Measurements from ENCODE around the gene ITPK1.

ITPK1 gene

DNA sequence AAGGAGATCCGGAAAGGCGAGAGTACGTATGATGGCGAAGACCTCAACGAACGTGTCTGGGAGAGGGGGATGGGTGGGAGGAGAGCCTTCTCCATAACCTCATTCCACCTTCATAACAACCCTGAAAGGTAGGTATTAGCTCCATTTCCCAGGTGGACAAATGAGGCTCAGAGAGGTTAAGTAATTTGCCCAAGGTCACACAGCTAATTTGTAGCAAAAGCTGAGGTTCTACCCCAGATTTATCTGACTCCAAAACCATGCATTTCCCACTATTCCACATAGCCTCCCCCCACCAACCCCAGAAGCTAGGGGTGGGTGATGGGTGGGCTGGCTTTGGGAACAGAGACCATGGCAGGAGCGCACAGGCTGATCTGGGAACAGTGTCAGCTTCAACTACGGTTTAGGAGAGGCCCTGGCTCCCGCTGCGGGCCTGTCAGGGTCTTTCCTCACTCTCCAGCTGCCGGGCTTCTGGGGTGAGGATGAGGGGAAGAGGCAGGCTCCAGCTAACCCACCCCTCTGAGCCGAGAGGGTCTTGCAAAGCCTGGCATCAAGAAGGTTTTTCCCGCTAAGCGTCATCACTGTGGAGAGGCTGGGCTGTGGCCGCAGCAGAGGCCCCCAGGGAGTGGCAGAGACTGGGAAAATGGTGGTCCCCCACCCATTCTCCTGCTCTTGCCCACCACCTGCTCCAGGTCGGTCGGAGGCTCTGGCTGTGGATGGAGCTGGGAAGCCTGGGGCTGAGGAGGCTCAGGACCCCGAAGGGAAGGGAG lies 183.9 kb downstream of the ITPK1 start:
- TF ChIP-seq CTCF (conservative IDR thresholded peaks at IDR 0.05): no peak
- no peak for TF ChIP-seq ZFX (IDR thresholded peaks at IDR 0.05)
- H3K27ac ChIP-seq: no peak overlapping the region

- TF ChIP-seq CTCF (conservative IDR thresholded peaks at IDR 0.05) (no peak), ZFX (IDR thresholded peaks at IDR 0.05) (no peak)
- H3K27ac ChIP-seq: no peak overlapping the region
Observed at GRCh38 chr14:92930737-92931602, 184.8 kb downstream of the ITPK1 start.

GRCh38 chr14:92929689-92930608 lies 185.8 kb downstream of the ITPK1 start:
- H3K27ac ChIP-seq: no peak overlapping the region
- no peak for TF ChIP-seq CTCF (conservative IDR thresholded peaks at IDR 0.05)
- TF ChIP-seq ZFX (IDR thresholded peaks at IDR 0.05): no peak

DNA sequence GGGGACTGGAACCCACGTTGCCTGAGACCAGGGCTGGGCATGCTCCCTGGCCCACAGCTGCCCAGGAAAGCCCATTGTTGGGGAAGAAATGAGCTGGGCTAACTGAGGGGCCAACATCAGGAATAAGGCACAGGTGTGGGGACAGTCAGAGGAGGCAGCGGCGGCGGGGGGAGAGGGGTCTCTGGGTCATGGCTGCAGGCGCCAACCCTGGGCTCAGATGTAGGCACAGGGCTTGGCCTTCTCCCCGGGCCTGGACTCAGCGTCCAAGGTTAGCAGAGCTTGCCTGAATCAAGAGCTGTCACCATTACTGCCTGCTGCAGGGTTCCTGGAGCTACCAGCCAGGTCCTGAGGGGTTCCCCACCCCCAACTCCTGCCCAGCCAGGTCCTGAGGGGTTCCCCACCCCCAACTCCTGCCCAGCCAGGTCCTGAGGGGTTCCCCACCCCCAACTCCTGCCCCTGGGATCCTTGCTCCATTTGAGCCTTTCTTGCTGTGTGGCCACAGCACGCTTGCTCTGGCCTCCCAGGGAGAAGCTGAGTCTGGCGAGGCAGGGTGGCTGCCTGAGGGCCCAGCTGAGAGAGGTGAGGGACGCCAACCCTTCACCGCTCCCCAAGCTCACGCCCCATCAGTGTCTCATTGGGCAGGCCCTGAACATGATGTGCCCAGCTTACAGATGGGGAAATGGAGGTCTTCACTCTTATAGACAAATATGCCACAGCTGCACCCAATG lies 186.6 kb downstream of the ITPK1 start:
- TF ChIP-seq CTCF (conservative IDR thresholded peaks at IDR 0.05) (no peak), ZFX (IDR thresholded peaks at IDR 0.05) (no peak)
- no peak overlapping the region for H3K27ac ChIP-seq

DNA sequence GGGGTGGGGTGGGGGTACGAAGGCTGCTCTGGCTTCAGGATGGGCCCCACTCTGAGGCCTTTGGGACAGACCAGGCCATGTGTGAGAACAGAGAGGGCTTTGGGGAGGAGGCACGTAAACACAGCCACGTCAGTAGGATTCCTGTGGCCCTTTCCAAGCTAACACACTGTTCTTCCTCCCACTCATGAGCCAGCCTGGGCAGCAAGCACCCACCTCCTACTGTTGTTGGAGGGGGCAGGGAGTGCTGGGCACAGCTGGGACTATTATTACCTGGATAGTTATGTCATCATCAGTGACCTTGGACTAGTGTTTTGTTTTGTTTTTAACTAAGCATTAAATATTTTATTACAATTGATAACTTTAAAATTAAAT lies 187.5 kb downstream of the ITPK1 start:
- no peak for TF ChIP-seq ZFX (IDR thresholded peaks at IDR 0.05)
- no peak overlapping the region for H3K27ac ChIP-seq

DNA sequence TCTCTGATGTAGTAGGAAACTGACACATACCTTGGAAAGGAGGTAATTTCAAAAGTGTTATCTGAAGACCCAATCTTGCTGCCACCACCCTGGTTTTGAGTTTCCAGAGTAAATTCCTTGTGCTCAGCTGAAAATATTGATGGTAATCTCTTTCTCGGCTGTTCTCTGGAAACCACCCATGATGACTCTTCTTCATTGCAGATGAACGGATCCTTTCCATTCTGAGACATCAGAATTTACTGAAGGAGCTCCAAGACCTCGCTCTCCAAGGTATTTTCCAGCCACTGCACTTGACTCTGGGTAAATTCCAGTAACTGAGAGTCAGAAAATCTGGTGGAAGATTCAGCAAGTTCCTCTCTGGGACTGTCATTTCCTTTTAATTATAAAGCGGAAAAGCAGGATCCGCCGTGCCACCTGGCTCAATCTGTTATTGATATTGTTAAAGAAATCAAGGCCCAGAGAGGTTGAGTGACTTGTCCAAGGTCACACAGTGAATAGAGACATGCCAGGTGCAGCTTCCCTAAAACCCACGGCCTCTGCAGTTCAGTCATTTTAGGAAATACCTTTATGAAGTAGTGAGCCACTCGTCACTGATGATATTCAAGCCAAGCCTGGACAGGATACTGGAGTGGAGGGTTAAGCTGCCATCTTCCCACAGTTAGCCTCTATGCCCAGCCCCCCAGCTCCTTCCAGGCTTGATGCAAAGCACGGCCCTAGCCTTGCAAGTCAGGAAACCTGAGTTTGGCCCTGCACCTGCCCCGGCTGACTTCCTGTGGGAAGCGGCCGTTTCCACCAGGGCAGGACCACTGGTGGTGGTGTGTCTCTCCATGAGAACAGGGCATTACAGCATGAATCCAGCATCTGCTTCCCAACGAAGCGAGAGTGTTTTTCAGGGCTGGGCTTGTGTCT lies 188.1 kb downstream of the ITPK1 start:
- no peak overlapping the region for H3K27ac ChIP-seq
- no peak for TF ChIP-seq ZFX (IDR thresholded peaks at IDR 0.05)
- no peak for TF ChIP-seq CTCF (conservative IDR thresholded peaks at IDR 0.05)
